Right hindlimb (tissue), 1 donor: ENCODE data around the gene ZNF483.
"Not testable (repeated sequence)": the region's sequence is repeated elsewhere in the genome, so short reads cannot be mapped to it uniquely, and the experiment has no call there.

Source experiments
- DNase-seq: peaks from one replicate; pipeline ENCODE4 v3.0.0-alpha.2; 2018

The ZNF483 gene

DNA sequence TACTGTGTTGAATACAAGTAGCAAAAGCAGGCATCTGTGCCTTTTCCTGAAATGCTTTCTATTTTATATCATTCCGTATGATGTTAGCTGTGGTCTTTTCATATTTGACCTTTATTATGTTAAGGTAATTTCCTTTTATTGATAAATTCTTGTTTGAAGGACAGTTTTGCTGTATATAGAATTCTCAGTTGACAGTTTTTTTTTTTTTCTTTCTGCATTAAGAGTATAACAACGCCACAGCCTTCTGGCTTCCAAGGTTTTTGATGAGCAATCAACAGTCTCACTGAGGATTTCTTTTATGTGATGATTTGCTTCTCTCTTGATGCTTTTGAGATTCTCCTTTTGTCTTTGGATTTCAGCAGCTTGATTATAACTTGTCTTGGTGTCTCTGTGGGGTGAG, 23.6 kb downstream of the ZNF483 start:
- DNase-seq: no peak

DNA sequence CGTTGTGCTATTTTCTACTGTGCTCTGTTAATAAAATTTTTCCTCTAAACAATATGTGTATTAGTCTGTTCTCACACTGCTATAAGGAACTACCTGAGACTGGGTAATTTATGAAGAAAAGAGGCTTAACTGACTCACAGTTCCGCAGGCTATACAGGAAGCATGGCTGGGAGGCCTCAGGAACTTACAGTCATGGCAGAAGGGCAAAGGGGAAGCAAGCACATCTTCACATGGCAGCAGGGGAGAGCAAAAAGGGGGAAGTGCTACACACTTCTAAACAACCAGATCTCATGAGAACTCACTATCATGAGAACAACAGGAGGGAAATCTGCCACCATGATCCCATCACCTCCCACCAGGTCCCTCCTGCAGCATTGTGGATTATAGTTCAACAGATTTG, 30.4 kb downstream of the ZNF483 start:
- not testable (repeated sequence) for DNase-seq

DNA sequence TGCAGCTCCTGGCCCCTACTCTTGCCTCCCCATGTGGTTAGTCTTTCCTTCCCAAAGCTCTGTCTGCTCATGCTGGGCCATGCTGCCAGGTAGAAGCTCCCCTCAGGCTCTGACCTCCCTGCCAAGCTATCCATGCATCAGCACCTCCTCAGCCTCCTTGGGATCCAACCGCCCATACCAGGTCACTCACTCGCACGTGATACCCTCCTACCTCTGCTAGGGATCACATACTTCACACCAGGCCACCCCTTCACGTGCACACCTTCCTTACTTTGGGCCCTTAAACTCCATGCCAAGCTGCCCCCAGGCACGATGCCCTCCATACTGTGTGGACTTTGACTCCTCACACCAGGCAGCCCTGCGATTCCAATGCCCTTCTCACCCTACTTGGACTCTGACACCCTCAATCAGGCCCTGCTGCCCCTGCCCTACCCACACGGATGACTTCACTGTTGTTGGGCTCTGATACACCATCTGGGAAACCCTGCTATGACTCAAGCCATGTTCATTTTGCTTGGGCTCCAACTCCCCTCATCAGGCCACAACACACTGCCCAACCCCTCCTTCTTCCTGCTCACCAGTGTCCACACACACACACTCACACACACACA, 34.1 kb downstream of the ZNF483 start:
- DNase-seq: no peak

DNA sequence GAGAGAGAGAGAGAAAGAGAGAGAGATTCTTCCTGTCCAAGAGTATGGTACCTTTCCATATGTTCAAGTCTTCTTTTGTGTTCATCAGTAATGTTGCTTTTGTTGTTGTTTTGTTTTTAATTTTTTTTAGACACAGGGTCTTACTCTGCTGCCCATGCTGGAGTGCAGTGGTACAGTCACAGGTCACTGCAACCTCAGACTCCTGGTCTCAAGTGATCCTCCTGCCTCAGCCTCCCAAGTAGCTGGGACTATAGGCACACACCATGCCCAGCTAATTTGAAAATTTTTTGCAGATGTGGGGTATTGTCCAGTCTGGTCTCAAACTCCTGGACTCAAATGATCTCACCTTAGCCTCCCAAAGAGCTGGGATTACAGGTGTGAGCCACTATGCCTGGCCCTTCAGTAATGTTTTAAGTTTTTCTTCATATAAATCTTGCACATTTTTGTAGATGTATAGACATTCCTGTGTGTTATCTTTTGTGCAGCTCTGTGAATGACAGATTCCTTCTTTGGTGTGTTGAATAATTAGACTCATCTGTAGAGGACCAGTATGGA, 36.3 kb downstream of the ZNF483 start:
- DNase-seq: no peak

DNA sequence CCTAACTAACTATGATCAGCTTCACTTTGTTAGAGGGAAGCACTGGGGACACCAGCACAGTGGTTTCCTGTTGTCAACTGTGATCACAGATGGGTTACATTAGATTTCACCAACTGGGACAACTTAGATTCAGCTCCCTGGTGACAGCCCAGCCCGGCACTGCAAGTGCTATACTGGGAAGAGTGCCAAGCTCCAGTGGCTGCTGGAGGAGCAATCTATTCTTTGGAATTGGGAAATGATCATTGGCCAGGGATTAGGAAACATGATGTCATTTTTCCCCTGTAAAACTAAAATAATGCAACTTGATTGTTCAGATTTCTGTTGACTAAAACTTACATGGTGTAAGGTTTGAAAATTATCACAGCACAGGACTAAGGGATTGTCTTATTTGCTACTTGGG, 41.3 kb downstream of the ZNF483 start:
- peak; percentile 26 for DNase-seq

DNA sequence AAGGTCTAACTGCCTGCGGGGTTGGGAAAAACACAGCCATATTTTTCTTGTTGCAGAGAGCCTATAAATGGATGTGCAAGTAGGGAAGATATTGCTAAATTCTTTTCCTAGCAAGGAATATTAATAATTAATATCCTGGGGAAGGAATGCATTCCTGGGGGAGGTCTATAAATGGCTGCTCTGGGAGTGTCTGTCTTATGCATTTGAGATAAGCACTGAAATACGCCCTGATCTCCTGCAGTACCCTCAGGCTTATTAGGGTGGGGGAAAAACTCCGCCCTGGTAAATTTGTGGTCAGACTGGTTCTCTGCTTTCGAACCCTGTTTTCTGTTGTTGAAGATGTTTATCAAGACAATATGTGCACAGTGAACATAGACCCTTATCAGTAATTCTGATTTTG, 43.1 kb downstream of the ZNF483 start:
- DNase-seq: not testable (repeated sequence)

DNA sequence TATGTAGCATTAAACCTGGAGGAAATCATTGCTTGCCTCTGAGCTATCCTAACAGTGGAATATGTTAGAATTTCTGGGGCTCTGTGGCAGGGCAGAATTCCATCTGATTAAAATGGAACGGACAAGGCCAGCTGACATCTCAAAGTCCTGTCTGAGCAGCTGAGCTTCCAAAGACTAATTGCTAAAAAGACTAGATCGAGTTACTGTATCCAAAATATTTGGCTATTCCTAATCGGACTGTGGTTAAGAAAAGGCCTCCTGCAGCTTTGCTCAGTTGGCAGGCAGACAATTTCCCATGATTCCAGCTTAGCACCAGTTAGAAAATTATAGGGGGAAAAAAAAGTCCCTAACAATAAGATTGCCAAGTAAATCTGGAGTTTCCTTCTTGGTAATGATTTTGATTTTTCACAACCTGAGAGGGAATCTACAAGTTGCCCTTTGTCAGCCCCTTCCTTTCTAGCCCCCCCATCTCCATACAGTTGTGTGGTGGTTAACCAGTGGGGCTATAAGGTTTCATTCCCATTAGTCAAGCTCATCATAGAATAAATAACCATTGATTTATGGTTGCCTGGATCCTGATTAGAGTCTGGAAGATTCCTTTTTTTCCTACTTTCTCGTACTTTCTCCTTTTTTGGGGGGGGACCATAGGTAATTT, 48.1 kb downstream of the ZNF483 start:
- DNase-seq: peak; percentile 68

DNA sequence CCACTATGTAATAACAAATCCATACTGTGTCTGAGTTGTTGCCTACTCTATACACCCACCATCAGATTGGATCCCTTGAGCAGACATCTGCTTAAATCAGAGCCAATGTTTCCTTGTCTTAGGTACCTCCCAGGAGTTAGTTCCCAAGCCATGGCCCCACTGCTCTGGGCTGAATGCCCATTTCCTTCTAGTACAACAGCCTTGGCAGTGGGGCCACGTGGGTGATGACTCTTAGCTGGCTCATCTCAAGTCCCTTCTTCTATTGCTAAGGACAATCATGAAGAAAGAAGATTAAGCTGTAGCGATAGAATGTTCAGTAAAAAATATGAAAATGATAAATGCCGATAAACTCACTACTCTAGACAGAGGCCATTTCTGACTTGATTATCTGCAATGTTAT, 57.9 kb downstream of the ZNF483 start:
- DNase-seq: no peak

DNA sequence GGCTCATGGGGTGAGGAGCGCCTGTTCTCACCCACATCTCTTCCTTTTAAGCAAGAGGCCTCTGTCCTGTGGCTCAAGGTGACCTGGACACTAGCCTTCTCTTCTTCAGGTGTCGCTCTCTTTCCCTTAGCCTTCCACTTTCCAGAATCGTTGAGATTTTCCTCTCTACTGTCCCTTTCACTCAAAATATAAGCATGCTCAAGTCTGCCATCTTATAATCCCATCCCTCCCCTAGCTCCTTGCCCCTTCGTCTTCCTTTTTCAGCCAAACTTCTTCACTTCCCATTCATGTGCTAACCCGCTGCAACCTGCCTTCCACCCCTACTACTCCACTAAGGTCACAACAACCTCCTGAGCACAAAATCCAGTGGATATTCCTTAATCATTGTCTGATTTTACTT, 61.4 kb downstream of the ZNF483 start:
- DNase-seq: no peak

DNA sequence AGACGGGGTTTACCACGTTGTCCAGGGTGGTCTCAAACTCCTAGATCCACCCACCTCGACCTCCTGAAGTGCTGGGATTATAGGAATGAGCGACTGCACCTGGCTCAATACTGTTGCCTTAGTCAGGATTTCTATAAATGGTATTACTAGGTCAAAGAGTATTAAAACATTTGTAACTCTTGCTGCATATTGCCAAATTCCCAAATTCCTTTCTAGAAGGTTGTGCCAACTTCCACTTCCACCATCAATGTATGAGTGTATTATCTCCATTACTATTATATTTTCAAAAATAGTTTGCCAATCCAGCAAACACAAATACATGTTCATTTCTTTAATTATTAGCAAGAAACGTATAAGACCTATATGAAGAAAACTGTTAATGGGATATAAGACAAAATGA, 63.9 kb downstream of the ZNF483 start:
- no peak for DNase-seq

DNA sequence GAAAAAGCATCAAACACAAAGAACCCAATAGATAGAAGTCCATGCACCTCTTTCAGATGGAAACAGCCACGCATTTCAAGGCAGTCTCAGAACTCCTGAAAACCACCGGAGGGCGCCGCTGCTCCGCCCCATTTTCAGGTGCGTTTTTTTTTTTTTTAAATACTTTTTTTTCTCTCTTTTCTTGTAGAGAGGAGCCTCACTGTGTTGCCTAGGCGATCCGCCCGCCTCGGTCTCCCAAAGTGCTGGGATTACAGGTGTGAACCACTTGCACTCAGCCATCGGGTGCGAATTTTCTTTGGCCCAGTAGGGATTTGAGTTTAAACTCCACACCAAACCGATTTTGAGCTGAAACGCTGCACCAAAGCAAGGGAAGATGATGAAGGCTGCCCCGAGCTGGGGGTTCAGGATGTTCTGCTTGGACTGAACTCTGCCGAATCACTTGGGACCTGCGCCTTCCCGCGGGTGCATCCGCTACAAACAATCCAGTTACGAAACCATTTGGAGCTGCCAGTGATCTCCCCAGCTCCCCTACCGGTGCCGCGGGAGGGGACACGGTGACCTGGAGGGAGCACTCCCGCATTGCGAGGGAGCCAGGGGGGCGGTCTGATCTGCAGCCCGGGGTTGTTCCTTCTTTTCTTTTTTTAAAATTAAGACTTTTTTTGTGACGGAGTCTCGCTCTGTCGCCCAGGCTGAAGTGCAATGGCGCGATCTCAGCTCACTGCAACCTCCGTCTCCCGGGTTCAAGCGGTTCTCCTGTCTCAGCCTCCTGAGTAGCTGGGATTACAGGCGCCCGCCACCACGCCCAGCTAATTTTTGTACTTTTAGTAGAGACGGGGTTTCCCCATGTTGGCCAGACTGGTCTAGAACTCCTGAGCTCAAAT, 73.1 kb downstream of the ZNF483 start:
- peak; percentile 75 for DNase-seq

DNA sequence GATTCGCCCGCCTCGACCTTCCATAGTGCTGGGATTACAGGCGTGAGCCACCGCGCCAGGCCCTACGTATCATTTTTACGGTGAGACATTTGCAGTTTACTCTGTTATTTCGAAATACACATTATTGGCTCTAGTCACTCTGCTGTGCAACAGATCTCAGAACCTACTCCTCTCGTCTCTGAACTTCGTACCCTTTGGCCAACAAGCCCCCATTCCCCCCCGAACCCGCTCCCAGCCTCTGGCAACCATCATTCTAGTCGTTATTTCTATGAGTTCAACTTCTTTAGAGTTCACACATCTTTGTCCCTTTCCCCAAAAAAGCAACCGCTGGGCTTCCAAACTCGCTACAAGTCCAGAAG, 73.7 kb downstream of the ZNF483 start:
- DNase-seq: no peak

DNA sequence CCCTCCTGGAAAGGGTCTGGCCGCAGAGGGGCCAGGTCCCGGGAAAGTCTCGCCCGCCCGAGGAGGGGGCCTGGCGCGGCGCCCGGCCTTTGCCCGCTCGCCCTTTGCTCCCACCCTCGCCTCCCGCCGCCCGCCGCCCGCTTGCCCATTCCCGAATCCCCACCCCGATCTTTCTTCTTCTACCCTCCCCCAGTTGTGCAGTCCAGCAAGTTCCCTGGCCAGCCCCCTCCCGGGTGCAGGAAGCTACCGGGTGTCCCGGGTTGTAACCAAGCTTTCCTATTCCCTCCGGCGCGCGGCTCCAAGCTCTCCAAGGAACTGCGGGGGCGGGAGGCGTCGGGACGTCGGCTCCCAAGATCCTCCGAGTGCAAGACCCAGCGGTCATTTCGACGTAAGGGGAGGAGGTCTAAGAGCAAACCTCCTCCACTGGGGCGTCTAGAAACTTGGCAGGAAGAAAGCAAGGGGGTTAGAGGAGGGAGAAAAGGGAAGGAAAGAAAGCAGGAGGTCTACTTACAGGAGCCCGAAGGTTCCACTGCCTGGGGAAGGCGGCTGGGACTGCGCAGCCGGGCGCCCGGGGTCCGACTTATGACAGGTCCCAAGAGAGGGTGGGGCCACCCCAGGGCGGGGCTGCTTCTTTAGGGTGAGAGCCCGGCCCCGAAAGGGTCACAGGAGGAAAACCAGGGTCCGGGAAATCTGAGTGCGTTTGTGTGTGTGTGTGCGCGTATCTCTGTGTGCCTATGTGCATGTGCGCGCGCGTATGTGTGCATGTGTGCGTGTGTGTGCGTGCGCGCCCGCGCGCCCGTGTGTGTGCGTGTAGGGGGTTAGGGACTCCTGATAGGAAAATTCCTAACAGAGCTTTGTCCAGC, 74.3 kb downstream of the ZNF483 start, which contains the start of gene PTGR1:
Gene PTGR1 (minus strand): TSS at position 556 of the 863 bp plus-strand sequence. CDS start 2,225 bp downstream, outside the sequence.
- DNase-seq: peak; percentile 87

DNA sequence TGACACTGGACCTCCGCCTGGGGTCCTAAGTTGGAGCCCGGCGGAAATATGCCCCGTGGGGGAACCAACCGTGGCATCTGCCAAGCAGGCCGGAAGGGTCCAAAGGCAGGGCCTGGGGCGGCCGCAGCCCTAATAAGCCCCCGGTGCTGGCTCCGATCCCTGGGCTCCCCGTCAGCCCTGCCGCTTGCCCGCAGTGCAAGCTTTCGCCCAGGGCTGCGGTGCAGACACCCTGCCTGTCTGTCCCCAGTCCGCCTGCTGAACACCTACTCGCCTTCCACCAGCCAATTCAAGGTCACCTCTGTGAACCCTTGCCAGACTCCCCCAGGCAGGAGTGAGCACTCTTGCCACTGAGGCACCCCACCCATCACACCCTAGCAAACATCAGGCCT, 75.0 kb downstream of the ZNF483 start:
- DNase-seq: no peak

DNA sequence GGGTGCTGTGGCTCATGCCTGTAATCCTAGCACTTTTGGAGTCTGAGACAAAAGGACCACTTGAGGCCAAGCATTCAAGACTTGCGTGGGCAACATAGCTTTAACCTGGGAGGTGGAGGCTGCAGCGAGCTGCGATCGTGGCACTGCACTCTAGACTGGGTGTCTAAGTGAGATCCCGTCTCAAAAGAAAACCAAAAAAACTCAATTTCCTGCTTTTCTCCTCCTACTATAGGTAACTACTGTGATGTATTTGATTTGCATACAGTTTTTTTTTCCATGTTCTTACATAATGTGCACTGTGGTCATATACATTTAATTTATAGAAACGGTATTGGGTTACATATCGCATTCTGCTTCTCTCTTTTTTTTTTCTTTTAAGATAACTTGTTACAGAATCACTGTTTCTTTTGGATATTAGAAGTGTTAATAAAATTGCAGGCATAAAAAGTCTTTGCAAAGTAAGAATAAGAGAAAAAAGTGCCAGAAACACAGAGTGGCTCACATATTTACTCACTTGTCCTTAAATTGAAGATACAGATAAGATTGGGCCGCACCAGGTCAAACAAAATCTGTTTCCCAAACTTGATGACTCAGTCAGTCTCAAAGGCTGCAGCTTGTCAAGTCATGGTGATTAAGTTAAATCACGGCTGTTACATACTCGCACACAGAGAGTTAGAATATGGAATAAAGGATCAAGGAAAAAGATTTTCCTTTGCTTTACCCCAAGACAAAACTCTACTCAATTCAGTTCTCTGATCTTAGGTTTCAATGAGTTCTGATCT, 76.4 kb downstream of the ZNF483 start:
- no peak for DNase-seq

DNA sequence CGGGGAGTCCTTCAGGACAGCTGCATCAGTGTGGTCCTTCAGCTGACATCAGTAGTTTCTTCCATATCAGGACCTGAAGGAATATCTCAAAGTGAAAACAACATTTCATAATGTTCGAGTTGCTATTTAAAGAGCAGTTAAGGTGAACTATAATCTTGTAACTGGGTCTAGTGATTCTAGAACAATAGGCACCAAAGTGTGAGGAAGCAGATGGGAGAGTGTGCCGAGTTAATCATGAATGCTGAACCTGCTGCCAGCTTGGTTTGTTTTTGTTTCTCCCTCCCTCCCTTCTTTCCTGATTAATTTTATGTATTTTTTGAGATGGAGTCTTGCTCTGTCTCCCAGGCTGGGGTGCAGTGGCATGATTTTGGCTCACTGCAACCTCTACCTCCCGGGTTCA, 78.1 kb downstream of the ZNF483 start:
- DNase-seq: no peak

DNA sequence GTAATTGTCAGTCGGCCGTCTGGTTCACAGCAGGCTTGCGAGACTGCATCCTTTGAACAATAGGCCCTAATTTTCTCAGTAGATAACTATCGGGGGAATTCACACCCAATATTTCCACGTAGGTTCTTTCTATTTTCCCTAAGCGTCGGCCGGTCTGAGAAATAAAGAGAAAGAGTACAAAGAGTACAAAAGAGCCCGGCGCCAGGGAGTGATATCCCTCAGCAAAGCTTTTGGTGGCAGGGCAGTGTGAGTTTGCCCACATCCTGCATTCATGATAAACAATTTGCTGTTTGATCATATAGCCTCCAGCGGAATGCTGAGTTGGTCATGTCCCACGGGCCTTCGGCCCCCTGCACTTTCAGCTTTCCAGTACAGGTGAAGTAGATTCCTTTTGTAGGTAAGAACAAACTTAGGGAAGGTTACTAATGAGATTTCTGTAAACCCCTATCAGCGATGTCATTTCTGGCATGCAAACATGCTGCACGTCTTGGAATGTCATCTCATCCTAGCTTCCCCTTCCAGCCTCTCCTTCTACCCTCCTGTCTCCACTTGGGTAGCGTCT, 79.2 kb downstream of the ZNF483 start:
- DNase-seq: no peak

DNA sequence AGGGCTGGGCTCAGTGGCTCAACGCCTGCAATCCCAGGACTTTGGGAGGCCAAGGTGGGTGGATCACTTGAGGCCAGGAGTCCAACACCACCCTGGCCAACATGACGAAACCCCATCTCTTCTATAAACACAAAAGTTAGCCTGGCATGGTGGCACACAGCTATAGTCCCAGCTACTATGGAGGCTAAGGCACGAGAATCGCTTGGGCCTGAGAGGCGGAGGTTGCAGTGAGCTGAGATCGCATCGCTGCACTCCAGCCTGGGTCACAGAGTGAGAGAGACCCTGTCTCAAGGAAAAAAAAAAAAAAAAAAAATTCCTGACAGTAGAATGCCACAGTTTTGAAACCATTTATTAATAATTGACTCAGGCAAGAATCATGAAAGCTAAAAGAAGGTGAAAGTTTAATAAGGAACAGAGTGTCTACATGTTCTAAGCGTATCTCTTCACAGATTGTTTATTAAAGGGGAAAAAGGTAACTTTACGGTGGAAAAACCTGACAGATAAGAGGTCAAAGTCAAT, 80.1 kb downstream of the ZNF483 start:
- no peak for DNase-seq

DNA sequence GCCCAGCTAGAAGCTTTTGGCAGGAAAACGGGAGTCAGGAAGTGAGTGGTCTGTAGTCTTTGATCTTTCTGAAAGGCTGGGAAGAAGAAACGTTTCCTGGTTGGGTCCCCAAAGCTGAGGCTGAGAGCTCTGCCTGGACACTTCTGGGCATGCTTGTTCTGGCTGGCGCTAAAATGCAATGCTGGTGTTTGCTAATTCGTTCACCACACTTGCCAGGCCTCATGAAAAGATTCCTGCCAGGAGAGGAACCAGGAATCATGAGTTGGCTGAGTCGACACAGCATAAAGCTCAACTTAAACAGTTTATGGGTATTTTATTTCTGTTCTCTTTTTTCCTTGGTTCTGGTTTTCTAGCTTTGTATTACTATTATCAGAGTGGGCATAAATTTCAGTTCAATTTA, 85.2 kb downstream of the ZNF483 start:
- DNase-seq: no peak

DNA sequence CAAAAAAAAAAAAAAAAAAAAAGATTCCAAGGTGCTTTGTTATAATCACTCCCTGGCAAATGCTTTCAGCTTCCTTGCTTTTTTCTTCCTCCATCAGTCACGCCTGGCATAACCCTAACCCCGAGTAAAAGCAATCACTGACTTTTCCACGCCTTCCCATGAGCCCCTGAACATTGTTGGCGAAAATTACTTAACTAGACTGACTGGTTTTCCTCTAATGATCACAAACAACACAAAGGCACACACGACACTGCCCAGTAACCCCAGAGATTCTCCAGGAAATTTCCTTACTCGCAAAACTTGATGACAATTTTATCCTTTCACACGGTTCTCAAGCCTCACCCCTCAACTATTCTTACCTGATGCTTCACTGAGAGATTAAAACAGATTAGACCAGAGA, 85.9 kb downstream of the ZNF483 start:
- no peak for DNase-seq

DNA sequence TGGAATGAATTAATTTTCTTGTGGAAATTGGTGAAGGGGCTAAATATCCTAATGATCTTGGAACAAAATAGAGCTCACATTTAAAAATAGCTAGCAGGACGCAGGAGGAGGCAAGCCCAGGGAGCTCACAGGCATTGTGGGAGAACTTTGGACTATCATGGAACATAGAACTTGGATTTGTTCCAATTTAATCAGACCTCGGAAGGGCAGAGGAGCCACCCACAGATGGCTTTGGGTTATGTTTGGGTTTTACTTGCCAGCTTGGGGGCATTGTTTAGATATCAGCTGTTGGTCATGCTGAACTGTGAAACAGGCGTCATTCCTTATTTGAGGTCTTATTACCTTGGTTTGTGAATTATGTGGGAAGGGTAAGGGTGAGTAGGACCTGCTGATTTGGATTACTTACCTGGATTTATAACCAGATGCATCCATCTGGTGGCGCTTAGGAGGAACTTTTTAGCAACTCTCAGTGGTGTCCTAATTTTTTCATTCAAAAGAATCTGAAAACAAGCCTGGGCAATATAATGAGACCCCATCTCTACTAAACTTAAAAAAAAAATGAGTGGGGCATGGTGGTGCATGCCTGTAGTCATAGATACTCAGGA, 88.6 kb downstream of the ZNF483 start:
- no peak for DNase-seq
